CD4-positive, alpha-beta T cell treated with Interleukin-4 for 4 hours (primary cell): ENCODE measurements around the gene HOXA7.

Experiments used
- DNase-seq: peaks from one replicate; pipeline ENCODE4 v3.0.0-alpha.2; 2020

The HOXA7 gene

GRCh38 chr7:27180431-27181420 lies 24.3 kb upstream of the HOXA7 start:
- DNase-seq = no peak

- peak; percentile 42 for DNase-seq
Observed at GRCh38 chr7:27179503-27180430, 23.3 kb upstream of the HOXA7 start.

- no peak for DNase-seq
Observed at GRCh38 chr7:27179030-27179429, 22.6 kb upstream of the HOXA7 start.

- no peak for DNase-seq
Observed at GRCh38 chr7:27178366-27178765, 21.9 kb upstream of the HOXA7 start.

- DNase-seq = no peak
Observed at GRCh38 chr7:27177795-27178320, 21.4 kb upstream of the HOXA7 start.

- DNase-seq = no peak
Observed at GRCh38 chr7:27176962-27177794, 20.7 kb upstream of the HOXA7 start.

GRCh38 chr7:27176524-27176845 lies 20.0 kb upstream of the HOXA7 start:
- no peak for DNase-seq

- no peak for DNase-seq
Observed at GRCh38 chr7:27175626-27176523, 19.4 kb upstream of the HOXA7 start.

GRCh38 chr7:27174874-27175625 lies 18.6 kb upstream of the HOXA7 start:
- DNase-seq = no peak

GRCh38 chr7:27173956-27174873 lies 17.7 kb upstream of the HOXA7 start, which contains the start of gene HOXA10:
TSS of gene HOXA10 (minus strand) at chr7:27174320. CDS start at chr7:27174306, 14 bp downstream.
- DNase-seq = no peak

GRCh38 chr7:27173511-27173955 lies 17.1 kb upstream of the HOXA7 start:
- DNase-seq = peak; percentile 22

- no peak for DNase-seq
Observed at GRCh38 chr7:27172823-27173510, 16.5 kb upstream of the HOXA7 start.

GRCh38 chr7:27172315-27172774 lies 15.9 kb upstream of the HOXA7 start:
- DNase-seq = no peak

GRCh38 chr7:27171637-27172314 lies 15.3 kb upstream of the HOXA7 start:
- no peak for DNase-seq

- DNase-seq = no peak
Observed at GRCh38 chr7:27171325-27171636, 14.8 kb upstream of the HOXA7 start.

- DNase-seq = no peak
Observed at GRCh38 chr7:27170426-27171324, 14.2 kb upstream of the HOXA7 start.
